ENCODE results near the gene UBL7. TPM values are rescaled to one million over a fixed set of nuclear protein-coding genes. Genes with fewer than 3 reads are reported as not detected.

UBL7 gene
- total and polyA plus RNA-seq, 4 donors: 12.7 to 19.5 (median 18.2) TPM

- no peak for TF ChIP-seq EGR1 (IDR thresholded peaks at IDR 0.05; ENCODE audit: low read depth in 2 of 2)
- no peak for TF ChIP-seq FOXA1 (IDR thresholded peaks at IDR 0.05)
- TF ChIP-seq JUND (IDR thresholded peaks at IDR 0.05): no peak
- no peak for TF ChIP-seq HNF4A (conservative IDR thresholded peaks at IDR 0.05)
- Histone ChIP-seq H3K4me3 (ENCODE audit: low read depth in 1 of 3, low read length in 3 of 3) (no peak overlapping the region), H3K4me1 (ENCODE audit: control insufficient read depth in 4 of 4, insufficient read depth in 4 of 4, low read length in 3 of 4) (no peaks in the 10 kb centered on the region), H3K27me3 (ENCODE audit: control insufficient read depth in 4 of 4, insufficient read depth in 4 of 4, low read length in 3 of 4) (no peaks in the 10 kb centered on the region), H3K9ac (ENCODE audit: low read depth in 1 of 2, low read length in 2 of 2) (no peak overlapping the region), H3K27ac (ENCODE audit: low read depth in 1 of 2, low read length in 2 of 2) (no peak overlapping the region), H3K36me3 (ENCODE audit: control insufficient read depth in 4 of 4, insufficient read depth in 3 of 4, low read depth in 1 of 4, low read length in 3 of 4) (no peaks in the 10 kb centered on the region), H3K9me3 (ENCODE audit: control insufficient read depth in 4 of 4, low read length in 3 of 4) (no peaks in the 10 kb centered on the region)
- WGBS: 65% methylated on average over 3 of the region's 3 CpGs
- no peak for DNase-seq (ENCODE audit: low spot score)
Measured at GRCh38 chr15:74496648-74497047, 35.7 kb upstream of the UBL7 start.

- no peak for DNase-seq (ENCODE audit: low spot score)
- TF ChIP-seq JUND (IDR thresholded peaks at IDR 0.05) (no peak), HNF4G (IDR thresholded peaks at IDR 0.05) (no peak), REST (IDR thresholded peaks at IDR 0.05) (no peak), ATF3 (IDR thresholded peaks at IDR 0.05) (no peak), HNF4A (conservative IDR thresholded peaks at IDR 0.05) (no peak), EGR1 (IDR thresholded peaks at IDR 0.05; ENCODE audit: low read depth in 2 of 2) (no peak), RAD21 (IDR thresholded peaks at IDR 0.05) (no peak), FOXA1 (IDR thresholded peaks at IDR 0.05) (no peak), RXRA (IDR thresholded peaks at IDR 0.05) (no peak)
- no peaks in the 10 kb centered on the region for H3K4me1 ChIP-seq (ENCODE audit: control insufficient read depth in 4 of 4, insufficient read depth in 4 of 4, low read length in 3 of 4)
- no peaks in the 10 kb centered on the region for H3K27me3 ChIP-seq (ENCODE audit: control insufficient read depth in 4 of 4, insufficient read depth in 4 of 4, low read length in 3 of 4)
- H3K27ac ChIP-seq (ENCODE audit: low read depth in 1 of 2, low read length in 2 of 2): no peak overlapping the region
- no peaks in the 10 kb centered on the region for H3K36me3 ChIP-seq (ENCODE audit: control insufficient read depth in 4 of 4, insufficient read depth in 3 of 4, low read depth in 1 of 4, low read length in 3 of 4)
- WGBS: 97% methylated on average over 1 of the region's 1 CpG
- no peak overlapping the region for H3K4me3 ChIP-seq (ENCODE audit: low read depth in 1 of 3, low read length in 3 of 3)
- H3K9me3 ChIP-seq (ENCODE audit: control insufficient read depth in 4 of 4, low read length in 3 of 4): no peaks in the 10 kb centered on the region
- H3K9ac ChIP-seq (ENCODE audit: low read depth in 1 of 2, low read length in 2 of 2): no peak overlapping the region
Measured at GRCh38 chr15:74490339-74490689, 29.4 kb upstream of the UBL7 start.

- H3K27ac ChIP-seq (ENCODE audit: low read depth in 1 of 2, low read length in 2 of 2): no peak overlapping the region
- TF ChIP-seq CTCF (IDR thresholded peaks at IDR 0.05; ENCODE audit: low read depth, low read length, missing input control): peak; percentile 64
- TF ChIP-seq RAD21 (IDR thresholded peaks at IDR 0.05): peak; percentile 66 to 80
- no peak for TF ChIP-seq HNF4A (conservative IDR thresholded peaks at IDR 0.05)
- no peak overlapping the region for H3K4me3 ChIP-seq (ENCODE audit: low read depth in 1 of 3, low read length in 3 of 3)
- H3K4me1 ChIP-seq (ENCODE audit: control insufficient read depth in 4 of 4, insufficient read depth in 4 of 4, low read length in 3 of 4): no peaks in the 10 kb centered on the region
- WGBS: 48% methylated on average over 9 of the region's 9 CpGs
- no peaks in the 10 kb centered on the region for H3K27me3 ChIP-seq (ENCODE audit: control insufficient read depth in 4 of 4, insufficient read depth in 4 of 4, low read length in 3 of 4)
- no peaks in the 10 kb centered on the region for H3K36me3 ChIP-seq (ENCODE audit: control insufficient read depth in 4 of 4, insufficient read depth in 3 of 4, low read depth in 1 of 4, low read length in 3 of 4)
- H3K9me3 ChIP-seq (ENCODE audit: control insufficient read depth in 4 of 4, low read length in 3 of 4): no peaks in the 10 kb centered on the region
- no peak overlapping the region for H3K9ac ChIP-seq (ENCODE audit: low read depth in 1 of 2, low read length in 2 of 2)
- peak; percentile 70 for DNase-seq (ENCODE audit: low spot score)
Measured at GRCh38 chr15:74489518-74490338, 28.8 kb upstream of the UBL7 start.
